Putamen (tissue), 1 donor: ENCODE results near the gene CFAP77.

Source experiments
- DNase-seq: peaks from one replicate; pipeline ENCODE4 v3.0.0-alpha.2; 2016; ENCODE audit warnings: low spot score

CFAP77 gene

DNA sequence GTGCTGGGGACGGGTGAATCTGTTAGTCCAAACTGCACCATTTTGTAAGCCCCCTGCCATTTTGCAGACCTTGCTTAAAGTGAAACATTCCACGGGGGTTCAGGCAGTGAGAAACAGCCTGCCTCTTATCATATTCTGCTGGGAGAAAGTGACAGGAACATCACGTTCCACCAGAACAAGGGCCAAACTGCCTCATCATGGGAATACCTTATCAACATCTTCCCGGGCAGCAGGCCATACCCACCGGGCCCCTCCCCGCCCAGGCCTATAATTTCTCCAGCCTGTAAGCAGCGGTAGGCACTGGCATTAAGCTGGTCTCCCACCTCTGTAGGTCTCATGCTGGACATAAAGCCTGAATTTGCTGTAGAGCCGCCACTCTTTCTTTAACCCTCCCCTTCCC is 1.5 kb upstream of the CFAP77 start:
- DNase-seq = no peak

DNA sequence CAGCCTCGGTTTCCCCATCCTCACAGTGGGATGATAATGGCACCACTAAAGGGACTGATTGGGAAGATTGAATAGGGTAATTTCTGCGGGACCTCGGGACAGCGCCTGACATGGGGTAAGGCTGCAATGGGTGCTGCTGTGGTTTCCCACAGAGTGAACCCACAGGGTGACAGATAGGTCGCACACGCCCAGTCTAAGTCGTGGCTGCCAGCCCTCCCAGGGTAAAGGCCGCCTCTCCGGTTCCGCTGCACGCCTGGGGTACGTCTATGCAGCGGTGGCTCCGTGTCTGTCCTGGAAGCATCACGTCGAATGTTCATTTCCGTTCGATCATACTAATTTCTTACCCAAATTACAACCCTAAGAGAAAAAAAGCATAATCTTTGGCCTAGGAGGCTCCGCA is 631 bp downstream of the CFAP77 start:
- no peak for DNase-seq

DNA sequence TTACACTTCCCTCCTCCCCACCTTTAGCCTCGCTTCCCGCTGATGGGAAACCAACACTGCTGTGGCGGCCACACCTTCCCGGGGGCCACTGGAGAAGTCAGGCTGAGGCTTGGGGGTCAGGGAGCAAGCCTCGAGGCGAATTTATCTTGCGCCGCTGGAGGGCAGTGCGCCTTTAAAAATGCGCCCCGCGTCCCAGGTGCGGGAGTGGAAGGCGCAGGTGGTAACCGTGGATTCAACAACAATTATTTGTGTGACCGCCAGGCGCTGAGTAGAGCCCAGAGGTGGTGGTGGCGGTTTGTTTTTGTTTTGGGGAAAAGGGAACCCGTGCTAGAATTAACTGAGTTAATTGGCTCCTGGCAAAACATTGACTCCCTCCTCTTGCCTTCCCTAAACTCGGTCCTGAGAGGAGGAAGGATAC is 1.1 kb downstream of the CFAP77 start:
- DNase-seq = no peak

DNA sequence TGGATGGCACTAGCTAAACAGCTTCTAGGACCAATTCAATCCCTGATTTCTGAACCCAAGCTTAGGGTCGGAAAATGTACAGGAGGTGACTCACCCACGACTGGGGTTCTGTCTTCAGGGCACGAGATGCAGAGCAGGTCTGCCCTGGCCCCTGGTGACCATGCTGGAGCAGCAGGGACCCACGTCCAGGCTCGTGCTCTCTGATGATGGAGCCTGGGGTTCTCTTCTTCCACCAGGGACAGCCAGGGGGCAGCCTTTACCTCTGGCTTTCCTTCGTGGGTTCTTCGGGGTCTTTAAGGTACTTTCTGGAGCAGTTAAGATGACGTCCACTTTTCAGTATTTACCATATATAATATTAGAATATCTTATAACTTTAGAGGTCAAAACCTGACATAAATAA is 2.1 kb downstream of the CFAP77 start:
- no peak for DNase-seq

DNA sequence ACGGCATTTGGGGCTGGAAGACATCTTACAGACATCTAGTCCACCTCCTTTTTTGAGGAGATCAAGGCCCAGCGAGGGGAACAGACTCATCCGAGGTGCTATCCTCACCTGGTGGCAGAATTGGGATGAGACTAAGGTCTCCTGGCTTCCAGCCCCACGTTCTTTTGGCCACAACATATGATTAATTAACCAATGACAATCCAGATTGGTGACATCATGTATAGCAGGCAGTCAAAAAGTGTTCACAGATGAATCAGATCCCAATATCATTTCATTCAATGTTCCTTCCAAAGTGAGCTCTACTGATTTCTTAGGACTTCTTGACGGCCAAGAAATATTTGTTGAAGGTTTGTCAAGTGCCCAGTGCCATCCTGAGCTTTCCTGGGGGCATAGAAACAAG is 3.9 kb downstream of the CFAP77 start:
- DNase-seq = no peak

DNA sequence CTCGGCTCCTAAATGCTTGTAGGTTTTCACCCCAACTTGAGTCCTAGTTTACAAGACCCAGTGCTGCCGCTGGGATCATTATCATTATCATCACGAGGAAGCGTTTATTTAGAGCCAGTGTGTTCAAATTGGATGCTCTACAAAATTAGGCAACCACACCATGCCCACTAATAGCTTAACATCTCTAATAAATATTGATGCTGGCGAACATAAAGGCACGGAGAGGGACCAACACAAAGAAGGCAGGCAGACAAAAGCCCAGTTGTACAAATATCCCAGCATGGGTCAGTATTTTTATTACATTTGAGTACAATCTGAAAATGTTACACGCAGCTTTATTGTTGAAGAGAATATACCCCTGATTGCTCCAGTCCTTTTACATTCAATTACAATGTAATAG is 4.7 kb downstream of the CFAP77 start:
- no peak for DNase-seq

DNA sequence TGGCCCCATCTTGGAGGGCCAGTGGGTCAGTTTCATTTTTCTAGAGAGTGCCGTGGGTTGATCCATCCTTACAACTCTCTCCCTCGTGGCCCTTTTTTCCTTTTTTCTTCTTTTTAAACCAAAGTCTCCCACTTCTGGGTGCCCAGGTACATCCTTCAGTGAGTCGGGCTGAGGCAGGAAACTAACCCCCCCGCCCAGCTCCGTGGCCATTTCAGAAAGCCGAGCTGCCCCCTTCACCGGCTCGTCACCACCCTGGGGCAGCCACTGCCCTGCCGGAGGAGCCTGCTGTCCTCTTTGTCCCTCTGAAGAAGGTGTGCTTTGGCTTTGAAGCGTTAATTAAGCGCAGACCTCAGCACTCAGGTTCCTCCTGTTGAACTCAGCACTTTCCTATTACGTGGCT is 5.2 kb downstream of the CFAP77 start:
- no peak for DNase-seq

DNA sequence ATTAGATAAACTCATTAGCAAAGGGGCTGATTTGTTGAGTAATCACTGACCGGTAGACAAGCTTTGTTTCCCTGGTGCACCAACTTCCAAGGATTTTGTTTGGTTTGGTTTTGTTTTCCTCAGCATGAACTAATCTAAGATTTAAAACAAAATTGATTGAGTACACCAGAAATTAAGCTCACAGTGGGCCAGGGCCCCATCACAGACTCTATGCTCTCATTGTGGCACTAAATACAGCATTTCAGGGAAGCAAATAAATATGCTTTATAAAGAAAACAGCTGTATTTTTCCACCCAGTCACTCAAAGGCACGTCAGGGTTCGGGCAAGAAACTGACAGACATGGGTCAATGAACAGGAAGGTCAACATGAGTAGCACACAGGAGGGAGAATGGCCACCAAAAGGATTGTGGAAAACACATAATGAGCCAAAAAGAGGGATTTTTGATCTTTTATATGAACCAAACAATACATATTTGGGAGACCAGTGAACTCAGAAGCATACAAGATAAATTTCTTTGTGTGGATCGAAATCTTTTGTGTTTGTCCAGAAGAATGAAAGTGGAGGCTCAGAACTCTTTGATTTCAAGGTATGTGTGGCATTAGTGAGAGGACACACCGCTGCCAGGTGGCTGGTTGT is 8.8 kb downstream of the CFAP77 start:
- DNase-seq = no peak

DNA sequence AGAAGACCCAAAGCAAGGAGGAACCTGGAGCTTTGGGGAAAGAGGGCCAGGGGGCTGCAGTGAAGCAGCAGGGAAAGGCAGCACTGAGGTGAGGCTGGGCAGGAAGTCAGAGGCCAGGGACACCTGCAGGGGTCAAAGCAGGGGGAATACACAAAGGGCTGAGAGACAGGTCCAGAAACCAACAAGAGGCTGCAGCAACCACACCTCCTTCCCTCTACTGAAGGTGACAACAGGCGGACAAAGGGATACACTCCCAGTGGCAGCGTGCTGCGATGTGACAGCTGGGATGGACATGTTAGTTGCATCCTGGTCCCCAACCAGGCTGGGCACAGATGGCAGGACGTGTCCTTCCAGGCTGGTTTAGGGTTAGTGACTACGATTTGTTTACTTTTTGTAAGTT is 12.6 kb downstream of the CFAP77 start:
- no peak for DNase-seq

DNA sequence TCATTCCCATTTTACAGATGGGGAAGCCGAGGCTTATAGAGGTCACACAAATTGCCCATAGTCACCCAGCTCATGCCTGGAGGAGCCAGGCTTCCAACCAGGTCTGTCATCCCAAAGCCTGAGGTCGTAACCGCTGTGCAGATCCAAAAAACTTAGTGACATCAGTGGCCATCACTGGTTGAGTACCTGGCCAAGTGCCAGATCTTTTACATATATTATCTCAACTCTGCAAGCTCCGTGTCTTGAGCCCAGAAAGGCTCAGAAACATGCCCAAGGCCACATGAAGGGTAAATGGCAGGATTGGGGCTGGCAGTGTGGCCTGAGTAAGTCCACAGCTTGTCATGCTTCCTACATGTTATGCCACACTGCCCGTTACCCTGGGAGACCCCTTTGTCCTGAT is 13.5 kb downstream of the CFAP77 start:
- DNase-seq = no peak

DNA sequence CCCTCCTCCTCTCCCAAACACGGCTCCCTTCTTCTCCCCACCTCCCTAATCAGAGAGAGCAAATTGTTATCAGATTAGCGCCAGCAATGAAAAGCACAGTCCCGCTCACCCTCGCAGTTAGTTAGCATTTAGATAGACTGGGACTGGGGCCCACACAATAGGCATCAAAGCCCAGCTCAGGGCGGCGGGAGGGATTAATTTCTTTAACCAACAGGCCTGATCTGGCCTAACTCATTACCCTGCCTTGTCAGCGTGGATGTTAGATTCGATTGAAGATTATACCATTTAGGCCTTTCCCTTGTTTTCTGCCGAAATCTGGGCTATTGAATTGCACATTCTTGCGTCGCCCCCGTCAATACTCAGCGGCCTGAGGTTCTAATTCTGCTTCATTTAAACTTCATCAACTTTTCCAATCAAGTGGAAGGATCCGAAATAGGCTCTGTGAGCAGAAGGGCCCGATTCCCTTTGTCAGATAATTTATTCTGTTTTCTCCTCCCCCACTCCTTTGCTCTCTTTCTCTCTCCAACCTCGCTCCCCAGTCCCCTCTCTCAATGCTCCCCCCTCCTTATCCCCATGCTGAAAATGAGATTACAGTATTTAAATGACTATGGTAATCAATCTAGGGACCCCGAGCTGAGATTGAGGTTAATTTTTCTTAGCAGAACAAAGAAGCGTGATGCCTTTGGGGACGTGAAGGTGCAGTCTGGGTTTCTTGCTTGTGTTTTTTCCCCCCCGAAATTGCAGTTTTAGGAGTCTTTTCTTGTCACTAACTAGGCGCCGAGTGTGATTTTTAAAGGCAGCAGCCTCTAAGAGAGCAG is 15.1 kb downstream of the CFAP77 start:
- no peak for DNase-seq

DNA sequence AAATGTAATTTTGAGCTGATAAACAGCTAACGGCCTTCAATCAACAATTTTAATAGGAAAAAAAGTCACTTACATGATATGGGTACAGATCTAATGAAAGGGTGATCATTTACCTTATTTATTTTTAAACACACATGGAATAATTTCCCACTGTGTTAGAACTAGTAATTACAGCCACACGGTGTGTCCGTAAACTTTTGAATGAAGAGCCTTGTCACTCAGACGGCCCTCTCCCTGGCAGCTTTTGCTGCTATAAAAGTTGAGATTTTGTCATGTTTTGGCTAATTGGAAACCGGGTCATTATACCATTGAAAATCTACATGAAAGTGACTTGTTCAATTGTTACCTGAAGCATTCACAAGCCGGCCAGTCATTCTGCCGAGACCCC is 15.7 kb downstream of the CFAP77 start:
- no peak for DNase-seq

DNA sequence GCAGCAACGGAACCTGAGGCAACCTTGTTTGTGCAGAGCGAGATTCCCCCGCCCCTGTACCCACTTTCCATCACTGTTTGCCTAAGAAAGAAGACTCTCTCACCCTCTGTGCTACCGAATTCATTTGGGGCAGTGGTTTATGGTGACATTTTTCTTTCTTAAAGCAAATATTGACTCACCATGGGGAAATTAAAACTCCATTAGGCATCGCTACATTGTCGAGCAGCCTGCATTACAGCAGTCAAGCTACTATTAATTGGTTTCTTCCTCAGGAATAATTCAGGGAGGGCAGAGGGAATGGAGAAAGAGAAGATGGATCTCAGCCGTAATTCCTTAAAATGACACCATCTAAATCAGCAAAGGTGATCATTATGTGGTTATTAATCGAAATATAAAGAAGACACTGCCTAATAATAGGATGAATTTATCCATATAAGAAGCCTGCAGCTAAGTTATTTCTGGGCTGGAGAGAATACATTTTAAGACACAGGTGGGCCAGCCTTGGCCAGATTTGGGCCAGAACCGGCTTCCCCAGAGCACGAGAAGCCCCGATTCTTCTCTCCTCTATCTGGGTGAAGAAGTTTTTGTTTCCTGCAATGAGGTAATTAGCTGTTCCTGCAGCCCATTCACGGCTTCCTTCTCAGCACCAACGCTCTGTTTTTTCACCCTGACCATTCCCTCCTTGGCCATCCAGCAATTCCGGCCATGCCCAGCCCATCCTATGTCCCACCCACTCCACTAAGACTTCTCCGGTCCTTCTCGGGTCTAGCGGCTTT is 16.8 kb downstream of the CFAP77 start:
- no peak for DNase-seq

DNA sequence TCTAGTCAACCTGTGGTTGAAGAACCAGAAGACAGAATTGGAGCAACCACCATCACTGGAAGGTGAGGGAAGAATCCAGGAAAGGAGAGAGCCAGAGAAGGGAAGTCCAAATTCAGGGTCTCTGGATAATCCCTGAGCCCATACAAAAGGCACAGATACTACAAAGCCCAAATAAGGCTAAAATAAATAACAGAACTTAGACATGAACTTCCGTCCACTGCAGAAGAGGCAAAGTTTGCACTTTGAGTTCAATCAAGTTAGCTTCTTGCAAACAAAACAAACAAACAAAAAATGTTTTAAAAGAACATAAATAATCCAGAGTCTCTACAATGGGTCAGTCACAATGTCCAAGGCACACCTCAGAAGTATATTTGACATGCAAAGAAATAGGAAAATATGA is 21.0 kb downstream of the CFAP77 start:
- no peak for DNase-seq

DNA sequence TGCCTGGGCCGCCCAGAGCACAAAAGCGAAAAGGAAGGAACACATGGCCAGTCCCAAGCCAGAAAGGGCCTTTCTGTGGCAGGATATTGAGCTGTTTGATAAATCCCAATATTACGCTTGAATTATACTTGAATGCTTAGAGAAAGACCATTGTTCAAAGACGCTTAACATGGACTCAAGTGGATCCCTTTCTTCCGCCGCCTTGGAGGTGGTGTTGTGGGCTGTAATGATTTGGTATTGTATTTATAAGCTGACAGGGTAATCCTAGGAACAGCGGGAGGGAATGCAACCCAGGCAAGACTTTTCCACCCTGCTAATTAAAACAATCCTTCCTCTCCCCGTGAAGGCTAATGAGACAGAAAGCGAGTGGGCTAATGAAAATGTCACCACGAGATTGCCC is 24.9 kb downstream of the CFAP77 start:
- DNase-seq = no peak

DNA sequence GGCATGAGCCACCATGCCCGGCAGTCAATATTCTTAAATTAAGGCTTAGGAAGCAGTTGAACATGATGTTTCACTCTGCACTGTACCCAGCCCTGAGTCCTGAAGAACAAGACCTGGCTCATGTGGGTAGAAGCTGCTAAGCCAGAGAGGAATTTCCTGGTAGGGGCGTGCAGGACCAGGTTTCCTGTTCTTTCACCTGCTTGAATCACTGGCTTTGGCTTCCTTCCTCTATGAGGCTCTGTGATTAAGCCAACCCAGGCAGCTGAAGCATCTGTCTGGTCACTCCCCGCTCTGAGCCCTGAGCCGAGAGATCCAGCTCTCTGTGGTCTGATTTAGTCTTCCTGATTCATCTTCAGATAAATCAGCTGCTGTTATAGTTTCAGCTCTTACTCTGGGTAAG is 29.1 kb downstream of the CFAP77 start:
- no peak for DNase-seq

DNA sequence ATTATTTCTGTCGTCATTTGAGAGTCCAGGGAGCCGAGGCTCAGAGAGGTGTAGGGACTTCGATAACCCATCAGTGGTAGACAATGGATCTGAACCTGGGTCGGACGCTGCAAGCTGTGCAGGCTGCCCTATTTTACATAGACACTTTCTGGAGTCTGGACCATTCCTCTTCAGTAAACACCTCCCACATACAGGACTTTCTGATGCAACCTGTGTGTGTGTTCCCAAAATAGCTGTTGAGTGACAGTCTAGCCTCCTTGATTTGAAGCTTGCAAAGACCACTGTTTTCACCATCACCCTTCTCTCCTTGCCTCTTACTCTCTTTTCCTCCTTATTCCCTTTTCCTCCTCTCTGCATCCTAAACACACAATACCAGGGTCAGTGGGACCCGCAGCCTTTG is 30.7 kb downstream of the CFAP77 start:
- DNase-seq = no peak

DNA sequence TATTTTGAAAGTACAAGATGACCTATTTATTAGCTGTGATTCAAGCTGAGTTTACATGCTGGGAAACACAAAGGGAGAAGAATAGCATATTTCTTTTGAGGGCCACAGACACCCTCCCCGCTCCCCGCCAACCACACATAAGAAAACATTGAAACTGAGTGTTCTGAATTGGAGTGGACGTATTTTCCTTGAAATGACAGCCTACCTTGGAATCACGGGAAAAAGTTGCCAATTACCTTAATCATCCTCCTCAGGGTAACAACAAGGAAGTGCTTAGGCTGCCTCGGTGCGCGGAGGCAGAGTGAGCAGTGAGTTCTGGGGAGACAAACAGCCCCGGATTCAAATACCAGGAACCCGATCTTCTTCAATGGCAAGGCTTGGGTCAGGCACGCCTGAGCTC is 31.4 kb downstream of the CFAP77 start:
- no peak for DNase-seq

DNA sequence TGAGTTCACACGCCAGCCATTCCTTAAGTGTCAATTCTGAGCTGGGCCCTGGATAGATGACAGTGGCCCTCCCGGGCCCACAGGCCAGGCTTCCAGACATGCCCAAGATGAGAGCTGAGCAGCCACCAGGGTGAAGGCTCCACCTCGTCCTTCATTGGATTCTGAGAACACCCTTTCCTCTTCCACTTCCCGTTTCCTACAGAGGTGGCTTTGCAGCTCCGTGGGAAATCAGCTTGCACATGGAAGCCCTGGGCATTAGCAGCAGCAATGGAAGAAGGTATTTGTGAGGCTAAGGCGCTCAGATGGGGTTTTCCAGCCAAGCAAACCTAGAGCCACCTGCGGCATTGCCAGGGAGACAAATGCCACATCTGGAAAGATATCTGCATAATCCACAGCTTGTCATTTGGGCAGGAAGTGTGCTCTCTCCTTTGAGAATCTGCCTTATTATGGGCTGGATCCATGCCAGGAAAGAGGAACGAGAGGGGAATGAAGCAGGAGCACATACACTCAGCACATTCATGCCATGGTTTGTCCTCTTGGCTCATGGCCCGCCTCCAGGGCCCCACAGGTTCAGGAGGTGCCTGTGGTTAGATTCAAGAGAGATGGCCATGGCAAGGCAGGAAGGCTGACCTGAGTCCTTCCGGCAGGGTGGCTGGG is 34.1 kb downstream of the CFAP77 start:
- DNase-seq = no peak

DNA sequence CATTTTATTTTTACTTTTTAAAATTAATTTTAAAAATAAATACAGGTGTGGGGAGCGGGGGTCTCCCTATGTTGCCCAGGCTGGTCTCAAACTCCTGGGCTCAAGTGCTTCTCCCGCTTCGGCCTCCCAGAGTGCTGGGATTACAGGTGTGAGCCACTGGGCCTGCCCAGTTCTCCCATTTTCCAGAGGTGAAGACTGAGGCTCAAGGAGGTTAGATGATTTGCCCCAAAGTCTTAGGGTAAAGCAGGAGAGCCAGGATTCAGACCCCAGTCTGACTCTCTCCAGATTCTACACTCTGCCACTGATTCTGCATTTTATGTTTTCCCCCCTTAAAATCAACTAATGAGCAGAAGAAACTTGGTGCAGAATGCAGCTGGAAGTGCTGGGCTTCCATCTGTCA is 36.9 kb downstream of the CFAP77 start:
- no peak for DNase-seq

DNA sequence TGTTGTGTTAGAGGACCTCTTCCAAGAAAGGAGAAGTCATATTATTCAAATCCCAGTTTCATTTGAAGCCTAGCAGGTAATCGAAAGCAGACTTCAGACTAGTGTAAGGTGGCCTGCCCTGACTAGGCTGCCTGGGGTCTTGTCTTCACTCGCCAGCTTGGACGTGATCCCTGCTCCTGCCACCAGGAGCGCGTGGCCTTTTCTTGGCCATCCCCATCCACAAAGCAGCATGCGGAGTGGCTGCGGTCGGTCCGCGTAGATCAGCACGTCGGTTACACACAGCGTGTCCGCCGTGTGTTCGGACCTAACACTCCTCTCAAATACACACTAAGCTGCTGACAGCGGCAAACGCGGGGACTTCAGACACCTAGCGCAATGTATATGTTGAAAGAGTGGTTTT is 37.3 kb downstream of the CFAP77 start:
- no peak for DNase-seq

DNA sequence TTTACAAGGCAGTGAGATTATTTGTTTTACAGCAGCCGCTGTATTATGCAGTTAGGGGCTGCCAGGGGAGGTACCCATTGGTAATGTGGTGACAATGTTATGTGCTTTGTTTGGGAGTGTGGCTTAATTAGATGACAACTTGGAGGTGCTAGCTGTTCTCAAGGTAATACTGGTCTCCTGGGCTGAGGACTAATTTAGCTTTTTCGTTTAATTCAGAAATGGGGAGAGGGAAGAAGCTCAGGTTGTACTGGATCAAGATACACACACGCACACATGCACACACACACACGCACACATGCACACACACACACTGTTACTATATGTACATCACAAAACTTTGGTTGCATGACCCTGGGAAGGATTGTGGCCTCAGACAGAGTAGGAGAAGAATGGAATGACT is 37.9 kb downstream of the CFAP77 start:
- no peak for DNase-seq

DNA sequence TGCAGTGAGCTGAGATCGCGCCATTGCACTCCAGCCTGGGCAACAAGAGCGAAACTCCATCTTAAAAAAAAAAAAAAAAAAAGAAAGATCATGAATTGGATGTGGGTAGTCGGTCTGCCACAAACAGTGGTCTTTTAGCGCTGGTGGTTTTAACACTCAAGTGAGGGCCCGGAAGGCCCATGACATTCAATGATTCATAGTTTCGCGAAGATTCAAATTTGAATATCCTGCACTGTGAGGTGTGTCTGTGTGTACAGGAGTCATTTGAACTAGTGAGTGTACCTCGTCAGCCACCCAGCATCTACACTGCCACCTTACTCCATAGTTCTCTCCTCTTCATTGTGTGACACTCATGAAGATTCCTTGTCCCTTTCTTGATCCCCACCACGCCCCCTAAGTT is 41.3 kb downstream of the CFAP77 start:
- no peak for DNase-seq
